Activated CD4-positive, CD25-positive, alpha-beta regulatory T cell treated with anti-CD3 and anti-CD28 coated beads, Interleukin-2, amount 50 U/mL, for 24 hours (primary cell): Measurements from ENCODE around the gene METAP1.
"Not testable (repeated sequence)": the region's sequence is repeated elsewhere in the genome, so short reads cannot be mapped to it uniquely, and the experiment has no call there.

ENCODE experiments used
- ATAC-seq, 2 donors: fragments of 150-1000 bp; cut with Tn5 transposase; one replicate each; pipeline ENCODE4 v1.10.0; 2021; ENCODE audit warnings: mild to moderate bottlenecking in 1 of 2, moderate library complexity in 1 of 2

METAP1 gene

DNA sequence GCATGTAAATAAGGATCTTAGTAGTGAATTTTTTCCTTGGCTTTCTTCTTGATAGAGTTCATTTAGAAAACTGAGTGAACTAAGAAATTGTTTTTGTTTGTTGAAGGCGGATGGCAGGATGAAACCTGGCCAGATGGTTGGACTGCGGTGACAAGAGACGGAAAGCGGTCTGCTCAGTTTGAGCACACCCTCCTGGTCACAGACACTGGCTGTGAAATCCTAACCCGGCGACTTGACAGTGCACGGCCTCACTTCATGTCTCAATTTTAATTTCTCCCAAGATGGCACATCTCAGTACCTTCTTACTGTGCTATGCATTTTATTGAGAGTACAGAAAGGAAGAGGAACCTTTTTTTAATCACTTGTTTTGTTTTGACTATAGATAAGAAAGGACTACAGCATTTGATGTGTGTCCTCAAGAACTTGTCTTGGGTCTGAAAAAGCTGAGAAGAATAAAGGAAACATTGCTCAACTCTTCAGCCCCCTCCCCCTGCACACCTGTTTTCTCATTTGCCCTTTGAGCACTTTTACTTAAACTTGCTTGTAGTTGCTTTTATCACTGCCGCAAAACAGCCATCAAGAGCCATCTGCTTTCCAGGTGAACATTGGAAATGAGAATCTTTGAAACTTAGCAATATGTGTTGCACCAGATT, 65.7 kb downstream of the METAP1 start:
- no peak for ATAC-seq

DNA sequence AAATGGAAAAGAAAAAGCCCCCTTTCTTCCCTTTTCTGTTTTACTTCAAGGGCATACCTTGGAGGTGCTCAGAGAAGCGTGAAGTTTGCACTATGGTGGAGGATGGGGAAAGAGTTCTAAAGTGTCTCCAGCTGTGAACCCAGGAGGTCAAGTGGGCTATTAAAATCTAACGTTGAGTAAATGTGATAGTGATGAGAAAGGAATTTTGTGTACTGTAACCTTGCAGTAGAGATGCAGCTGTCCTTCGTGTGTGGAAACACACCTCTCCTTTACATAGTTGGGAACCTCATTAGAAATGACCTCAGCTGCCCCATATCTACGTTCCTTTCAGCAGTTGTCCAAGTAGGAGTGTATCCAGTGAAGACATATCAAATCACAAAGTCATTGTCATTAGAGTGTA, 66.6 kb downstream of the METAP1 start:
- ATAC-seq, result no peak

DNA sequence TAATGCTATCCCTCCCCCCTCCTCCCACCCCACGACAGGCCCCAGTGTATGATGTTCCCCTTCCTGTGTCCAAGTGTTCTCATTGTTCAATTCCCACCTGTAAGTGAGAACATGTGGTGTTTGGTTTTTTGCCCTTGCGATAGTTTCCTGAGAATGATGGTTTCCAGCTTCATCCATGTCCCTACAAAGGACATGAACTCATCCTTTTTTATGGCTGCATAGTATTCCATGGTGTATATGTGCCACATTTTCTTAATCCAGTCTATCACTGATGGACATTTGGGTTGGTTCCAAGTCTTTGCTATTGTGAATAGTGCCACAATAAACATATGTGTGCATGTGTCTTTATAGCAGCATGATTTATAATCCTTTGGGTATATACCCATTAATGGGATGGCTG, 70.0 kb downstream of the METAP1 start:
- ATAC-seq, result not testable (repeated sequence)

DNA sequence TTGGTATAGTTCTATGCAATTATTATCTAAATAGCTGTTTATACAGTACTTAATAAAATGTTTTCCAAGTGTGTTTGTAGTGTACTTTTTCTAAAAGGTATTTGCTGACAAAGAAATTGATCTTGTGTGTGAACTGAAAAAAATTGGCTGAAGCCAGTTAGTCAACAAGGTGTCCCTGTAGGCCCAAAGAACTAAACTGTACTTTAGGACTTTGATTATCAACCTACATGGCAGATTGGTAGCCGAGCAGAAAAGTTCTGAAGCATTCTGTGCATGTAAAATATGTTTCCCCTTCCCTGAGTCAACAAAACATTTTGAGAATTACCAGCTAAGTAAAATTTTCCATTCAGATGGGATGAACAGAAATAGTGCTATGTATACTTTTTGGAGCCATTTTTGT, 72.1 kb downstream of the METAP1 start:
- ATAC-seq, result no peak

DNA sequence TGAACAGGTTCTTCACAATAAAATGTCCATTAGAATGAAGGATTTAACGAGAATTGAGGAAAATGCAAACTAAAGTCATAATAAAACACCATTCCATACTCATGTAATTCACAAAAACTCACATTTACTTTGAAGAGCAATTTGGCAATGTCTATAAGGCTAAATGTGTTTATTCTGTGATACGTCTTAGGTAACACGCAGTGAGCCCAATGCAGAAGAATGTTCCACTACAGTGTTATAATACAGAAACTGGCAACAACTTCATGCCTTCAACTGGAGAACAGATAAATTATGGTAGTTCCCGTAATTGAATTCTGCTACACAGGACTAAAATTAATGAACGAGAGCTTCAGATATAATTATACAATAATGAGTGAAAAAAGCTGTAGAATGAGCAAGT, 75.6 kb downstream of the METAP1 start:
- no peak for ATAC-seq

DNA sequence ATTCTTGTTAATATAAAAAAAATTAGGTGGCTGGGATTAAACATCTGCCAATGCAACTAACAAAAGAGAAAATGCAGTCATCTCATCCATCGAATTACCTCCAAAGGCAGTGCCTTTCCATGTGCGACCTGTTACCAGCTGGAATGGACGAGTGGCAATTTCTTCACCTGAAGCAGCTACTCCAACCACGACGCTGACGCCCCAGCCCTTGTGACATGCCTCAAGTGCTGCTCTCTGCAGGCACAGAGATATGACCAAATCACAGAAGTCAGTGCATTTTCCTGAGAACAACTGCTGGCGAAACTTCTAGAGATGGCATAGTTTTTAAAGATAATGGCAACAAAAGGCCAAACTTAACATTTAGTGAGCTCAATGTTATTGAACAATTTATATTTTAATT, 79.3 kb downstream of the METAP1 start:
- no peak for ATAC-seq

DNA sequence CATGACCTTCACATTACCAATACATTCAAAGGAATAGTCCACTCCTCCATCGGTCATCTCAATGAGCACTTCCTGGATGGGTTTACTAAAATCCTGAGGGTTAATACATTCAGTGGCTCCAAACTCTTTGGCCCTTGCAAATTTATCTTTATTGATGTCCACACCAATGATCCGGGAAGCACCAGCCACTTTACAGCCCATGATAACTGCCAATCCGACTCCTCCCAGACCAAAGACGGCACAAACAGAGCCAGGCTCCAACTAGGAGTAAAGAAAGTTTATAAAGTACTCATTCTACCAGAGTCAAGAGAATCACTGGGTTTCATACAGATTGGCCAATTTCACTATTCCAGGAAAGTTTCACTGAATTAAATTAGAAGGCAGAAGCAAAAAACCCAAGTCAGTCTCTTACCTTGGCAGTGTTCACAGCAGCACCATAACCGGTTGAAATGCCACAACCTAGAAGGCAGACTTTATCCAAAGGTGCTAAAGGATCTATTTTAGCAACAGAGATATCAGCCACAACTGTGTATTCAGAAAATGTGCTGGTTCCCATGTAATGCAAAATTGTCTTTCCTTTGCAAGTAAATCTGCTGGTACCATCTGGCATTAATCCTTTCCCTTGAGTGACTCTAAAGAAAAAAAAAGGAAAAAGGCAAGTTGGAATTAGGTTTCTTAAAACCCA, 80.9 kb downstream of the METAP1 start:
- no peak for ATAC-seq

DNA sequence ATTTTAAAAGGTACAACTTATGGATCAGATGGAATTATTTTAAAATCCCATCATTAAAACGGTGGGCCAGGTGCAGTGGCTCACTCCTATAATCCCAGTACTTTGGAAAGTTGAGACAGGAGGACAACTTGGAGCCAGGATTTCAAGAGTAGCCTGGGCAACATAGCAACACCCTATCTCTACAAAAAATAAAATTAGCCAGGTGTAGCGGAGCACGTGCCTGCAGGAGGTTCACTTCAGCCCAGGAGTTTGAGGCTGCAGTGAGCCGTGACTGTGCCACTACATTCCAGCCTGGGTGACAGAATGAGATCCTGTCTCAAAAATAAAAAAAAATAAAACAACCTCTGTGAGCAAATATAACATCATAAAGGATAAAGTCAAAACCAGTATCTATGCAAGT, 81.7 kb downstream of the METAP1 start:
- ATAC-seq, result no peak

DNA sequence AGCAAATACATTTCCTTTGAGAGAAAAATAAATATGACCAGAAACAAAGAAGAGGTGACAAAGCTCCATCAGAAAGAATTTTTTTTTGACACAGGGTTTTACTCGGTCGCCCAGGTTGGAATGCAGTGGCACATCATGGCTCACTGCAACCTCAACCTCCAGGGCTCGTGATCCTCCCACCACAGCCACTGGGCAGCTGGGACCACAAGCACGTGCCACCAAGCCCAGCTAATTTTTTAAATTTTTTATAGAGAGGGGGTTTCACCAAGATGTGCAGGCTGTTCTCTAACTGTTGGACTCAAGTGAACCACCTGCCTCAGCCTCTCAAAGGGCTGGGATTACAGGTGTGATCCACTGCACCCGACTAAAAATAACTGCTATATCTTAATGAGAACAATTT, 82.8 kb downstream of the METAP1 start:
- ATAC-seq, result no peak

DNA sequence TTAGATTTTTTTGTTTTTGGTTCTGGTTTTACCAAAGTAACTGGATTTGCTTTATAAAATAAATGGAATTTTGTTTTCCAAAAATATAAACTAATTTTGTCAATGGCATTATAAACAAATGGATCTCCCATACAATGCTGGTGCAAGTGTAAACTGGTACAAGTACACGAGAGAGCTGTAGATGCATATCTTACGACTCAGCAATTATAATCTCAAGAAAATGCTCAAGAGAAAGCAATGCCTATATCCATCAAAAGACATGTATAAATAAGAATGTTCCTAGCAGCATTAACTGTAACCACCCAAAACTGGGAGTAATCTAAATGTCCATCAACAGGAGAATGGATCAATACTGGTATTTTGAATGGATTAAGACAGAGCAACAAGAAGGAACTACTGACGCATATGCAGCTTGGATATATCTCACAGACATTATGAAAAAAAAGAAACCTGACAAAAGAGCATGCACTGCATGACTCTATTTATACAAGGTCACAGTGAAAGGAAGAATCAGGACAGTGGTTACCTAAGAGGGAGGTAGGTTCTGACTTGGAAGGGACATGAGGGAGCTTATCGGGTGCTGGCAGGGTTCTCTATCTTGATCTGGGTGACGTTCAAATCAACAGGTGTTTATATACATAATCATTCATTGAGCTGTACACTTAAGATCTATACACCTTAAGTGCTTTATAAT, 83.6 kb downstream of the METAP1 start:
- no peak for ATAC-seq

DNA sequence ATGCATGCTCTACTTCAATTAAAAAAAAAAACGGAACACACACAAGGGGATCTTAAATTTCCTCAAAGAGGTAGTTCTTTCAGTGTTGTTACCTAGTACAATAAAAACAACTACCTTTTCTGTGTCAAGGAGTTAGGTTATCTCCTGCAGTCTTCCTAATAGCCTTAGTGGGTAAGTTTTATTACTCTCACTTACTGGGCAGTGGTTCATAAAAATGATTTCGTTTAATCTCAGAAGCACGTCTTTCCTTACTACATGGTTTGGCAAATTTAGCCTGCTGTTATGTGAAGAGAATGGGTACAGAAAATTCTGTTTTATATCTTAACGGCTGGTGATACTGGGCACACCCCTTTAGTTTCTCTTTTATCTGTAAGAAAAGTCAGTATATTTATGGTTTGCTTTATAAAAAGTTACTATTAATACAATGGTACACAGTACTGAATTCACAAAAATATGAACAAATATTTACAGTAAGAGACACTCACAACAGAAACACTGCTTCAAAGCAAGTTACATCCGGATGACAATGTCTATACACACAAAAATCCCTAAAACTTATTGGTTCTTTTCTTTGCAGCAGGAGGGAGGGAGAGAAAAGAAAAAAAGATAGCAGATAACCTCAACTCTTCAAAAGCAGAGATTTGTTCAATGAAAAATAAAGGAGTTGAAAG, 84.2 kb downstream of the METAP1 start:
- no peak for ATAC-seq

DNA sequence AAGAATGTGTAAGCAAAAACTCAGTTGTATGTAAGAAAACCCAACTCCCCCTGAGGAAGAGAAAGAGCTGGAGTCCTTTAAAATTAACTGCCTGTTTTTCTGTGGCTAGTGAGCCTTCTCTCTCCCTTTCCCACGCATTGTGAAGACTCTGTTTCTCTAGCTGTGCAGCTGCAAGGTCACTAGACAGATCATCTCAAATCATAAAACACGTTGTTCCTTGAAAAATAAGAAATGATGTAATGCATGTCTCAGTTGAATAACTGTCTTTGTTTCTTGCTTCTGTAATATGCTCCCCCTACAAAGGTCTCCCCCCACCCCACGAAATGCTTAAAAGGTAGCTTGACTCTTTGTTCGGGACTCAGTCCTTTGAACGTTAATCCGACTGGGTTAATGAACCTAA, 85.3 kb downstream of the METAP1 start:
- not testable (repeated sequence) for ATAC-seq

DNA sequence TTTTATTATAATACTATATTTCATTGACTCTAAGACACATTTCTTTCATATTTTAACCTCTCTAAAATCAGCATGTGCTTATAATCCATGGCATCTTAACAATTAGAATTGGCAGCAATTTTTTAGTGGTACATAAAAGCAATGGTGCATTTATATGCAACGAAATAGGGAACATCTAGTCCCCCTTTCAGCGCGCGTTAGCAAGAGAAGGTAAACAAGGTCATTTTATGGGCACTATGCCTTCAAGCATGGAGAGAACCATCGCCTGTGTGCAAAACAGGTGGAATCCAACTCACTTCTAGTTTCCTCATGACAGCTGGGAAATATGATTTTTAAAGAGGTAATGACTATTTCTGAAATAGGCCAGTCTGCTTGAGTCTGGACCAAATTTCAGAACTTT, 86.7 kb downstream of the METAP1 start:
- no peak for ATAC-seq

DNA sequence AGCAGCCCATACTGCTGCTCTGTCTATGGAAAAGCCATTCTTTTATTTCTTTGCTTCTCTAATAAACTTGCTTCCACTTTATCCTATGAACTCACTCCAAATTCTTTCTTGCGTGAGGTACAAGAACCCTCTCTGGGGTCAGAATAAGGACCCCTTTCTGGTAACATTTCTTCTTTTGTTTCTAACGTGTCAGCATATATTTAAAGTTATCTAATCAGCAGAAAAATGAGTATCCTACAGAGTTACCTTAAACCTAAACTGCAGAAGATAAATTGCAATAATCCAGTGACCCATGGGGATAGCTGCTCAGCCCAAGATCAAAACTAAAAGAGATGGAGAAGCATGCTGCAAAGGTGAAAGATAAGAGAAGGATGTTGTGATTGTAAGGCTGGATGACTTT, 89.1 kb downstream of the METAP1 start:
- ATAC-seq, result no peak

DNA sequence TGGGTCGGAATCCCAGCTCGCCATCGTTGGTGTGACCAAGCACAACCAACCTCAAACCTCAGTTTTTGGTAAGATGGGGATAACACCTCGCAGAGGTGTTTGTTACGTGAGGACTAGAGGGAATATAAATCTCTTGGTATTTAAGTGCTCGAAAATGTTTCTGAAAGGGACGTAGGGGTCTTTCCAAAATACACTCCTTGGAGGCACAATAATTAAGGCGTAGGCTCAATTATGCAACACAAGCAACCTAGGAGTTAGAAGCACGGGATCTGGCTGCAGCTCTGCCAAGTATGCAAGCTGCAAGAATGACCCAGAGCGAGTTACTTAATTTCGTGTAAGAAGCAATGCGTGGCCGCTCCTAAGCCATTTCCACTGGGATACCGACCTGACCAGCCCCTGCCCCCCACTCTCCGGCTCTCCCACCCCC, 92.5 kb downstream of the METAP1 start:
- ATAC-seq, result no peak

DNA sequence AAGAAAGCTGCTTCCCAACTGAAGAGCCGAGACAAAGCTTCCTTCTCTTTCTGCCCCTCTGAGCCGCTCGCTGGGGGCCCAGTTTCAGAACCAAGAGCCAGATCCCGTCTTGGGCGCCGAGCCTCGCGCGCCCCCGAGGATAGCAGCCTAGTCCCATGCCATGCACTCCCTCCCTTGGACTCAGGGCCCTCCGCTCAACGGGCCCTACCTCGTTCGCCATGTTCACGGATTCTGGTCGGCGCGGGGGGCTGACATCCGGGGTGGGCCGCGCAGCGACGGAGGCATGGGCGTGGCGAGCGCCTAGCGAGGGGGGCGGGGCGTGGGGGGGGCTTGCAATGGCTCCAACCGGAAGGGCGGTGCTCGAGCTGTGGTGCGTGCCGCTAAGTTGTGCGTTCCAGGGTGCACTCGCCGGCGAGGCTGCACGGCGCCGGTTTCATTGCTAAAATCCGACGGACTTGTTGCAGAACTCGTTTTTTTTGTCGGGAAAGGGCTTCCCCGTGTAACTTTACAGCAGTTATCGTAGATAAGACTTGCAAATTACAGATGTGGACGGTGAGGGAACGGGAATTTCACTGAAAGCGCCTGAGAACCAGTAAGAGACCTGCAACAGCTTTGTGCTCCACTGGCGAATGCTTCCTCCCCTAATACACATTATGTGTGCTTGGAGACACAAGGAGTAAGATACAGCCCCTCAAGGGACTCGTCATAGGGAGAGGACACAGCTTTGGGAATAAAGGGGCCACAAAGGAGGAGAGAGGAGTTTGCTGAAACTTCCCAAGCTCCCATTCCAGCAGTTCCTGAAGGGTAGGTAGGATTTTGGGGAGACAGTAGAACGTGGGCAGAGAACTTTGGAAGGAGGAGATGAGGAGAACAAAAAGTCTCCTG, 93.2 kb downstream of the METAP1 start, which contains the start of gene ADH5:
Gene ADH5, minus strand, starts transcription at position 308 of the 885 bp plus-strand sequence. Its CDS starts 88 bp downstream, at position 220.
- peak; percentile 98 for ATAC-seq

DNA sequence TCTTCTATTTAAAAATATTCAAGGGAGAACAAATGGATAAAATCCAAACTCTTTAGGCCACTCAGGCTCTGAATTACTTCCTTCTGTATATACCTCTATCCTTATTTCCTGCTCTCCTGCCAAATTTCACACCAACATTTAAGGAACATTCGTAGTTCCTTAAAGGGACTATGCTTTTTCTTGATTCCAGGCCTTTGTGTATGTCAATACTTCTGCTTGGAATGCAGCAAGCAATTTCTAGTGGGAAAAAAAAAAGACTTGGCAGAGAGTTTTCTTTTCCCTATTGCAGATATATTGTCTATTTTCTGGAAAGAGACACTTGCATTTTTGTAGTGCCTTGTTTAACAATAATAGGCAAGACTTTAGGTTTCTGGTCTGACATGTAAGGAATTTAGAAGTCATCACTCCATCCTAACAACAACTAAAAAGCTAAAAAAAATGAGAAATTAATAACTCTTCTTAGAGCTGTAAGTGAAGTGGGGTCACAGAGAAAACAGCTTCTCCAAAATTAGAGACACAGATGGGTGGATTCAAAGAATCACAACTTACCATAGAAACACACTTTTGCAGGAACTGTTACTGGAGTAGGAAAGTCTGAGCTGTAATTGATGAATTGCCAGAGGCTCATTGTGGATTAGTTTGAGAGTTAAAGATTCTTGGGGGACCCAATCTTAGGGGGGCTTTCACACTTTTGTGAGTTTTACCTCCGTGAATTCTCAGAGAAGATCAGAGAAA, 95.1 kb downstream of the METAP1 start:
- no peak for ATAC-seq

DNA sequence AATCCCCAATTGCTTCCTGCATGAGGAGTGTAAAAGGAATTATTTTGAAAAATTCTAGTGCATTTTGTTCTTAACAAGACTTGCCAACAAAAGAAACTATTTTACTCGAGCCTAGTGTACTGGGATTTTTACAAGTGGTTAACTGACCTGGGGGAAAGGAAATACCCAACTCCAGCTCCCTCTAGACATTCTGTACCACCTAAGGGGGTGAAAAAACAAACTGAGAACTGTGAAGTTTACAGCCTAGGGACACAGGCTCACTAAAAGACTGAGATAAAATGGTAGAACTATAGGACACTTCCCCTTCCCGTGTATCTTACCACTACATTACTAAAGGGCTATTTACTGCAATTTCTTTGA, 95.7 kb downstream of the METAP1 start:
- ATAC-seq, result no peak

DNA sequence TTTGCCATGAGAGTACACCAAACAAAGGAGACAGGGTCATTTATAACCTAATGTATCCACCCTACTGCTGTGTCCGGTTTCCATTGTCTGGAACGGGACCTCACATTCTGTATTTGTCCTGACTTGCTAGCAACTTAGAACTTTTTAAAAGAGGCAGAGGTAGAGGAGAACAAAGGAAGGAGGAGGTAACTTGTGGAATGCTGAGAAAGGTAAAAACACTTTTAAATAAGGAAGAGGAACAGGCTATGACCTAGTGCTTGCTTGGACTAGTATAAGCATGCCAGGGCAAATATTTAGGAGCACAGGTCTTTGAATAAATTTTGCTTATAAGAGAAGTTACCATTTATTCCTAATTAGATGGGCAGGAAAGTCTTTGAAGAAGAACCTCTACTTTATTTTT, 96.3 kb downstream of the METAP1 start:
- not testable (repeated sequence) for ATAC-seq

DNA sequence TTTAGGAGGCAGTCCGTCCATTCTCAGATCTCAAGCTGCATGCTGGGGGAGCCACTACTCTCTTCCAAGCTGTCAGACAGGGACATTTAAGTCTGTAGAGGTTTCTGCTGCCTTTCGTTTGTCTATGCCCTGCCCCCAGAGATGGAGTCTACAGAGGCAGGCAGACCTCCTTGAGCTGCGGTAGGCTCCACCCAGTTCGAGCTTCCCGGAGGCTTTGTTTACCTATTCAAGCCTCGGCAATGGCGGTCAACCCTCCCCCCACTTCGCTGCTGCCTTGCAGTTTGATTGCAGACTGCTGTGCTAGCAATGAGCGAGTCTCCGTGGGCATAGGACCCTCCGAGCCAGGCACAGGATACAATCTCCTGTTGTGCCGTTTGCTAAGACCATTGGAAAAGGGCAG, 103.8 kb downstream of the METAP1 start:
- no peak for ATAC-seq

DNA sequence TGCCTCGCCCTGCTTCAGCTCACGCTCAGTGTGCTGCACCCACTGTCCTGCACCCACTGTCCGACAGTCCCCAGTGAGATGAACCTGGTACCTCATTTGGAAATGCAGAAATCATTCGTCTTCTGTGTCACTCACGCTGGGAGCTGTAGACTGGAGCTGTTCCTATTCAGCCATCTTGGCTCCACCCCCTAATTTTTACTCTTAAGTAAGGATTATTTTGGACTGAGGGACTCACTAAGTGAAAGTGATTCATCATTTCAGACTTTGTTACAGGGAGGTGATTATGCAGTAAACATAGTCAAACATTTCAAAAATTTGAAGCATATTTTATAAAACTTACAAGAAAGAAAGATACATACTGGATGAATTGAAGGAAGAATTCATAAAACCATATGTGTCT, 104.3 kb downstream of the METAP1 start:
- not testable (repeated sequence) for ATAC-seq

DNA sequence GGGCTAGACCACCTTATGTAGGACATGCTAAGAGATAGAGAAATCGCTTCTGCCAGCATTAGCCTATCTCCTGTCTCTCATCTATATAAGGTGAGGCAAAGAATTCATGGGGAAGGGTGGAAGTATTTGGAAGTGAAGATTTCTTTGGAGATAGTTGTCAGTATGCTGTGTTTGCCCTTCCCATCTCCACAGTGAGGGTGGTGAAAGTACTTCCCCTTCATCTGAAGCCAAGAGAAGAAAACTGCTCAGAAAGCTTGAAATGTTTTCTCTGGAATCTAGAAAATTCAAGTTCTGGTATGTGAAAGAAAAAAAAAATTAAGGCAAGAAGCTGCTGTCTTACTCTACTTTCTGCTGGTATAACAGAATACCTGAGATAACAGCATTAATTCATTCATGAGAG, 105.4 kb downstream of the METAP1 start:
- ATAC-seq, result no peak
